Placental pericyte (primary cell): ENCODE data around the gene RIN2. TPM values are rescaled to one million over a fixed set of nuclear protein-coding genes. Genes with fewer than 3 reads are reported as not detected.

Source experiments
- total RNA-seq: library from RNA; depleted of rRNA; stranded (reverse); fragments of >200 nt; gene quantifications from 2 replicates; pipeline ENCODE4 v1.2.3, GENCODE V29; 2012

The RIN2 gene, protein sequence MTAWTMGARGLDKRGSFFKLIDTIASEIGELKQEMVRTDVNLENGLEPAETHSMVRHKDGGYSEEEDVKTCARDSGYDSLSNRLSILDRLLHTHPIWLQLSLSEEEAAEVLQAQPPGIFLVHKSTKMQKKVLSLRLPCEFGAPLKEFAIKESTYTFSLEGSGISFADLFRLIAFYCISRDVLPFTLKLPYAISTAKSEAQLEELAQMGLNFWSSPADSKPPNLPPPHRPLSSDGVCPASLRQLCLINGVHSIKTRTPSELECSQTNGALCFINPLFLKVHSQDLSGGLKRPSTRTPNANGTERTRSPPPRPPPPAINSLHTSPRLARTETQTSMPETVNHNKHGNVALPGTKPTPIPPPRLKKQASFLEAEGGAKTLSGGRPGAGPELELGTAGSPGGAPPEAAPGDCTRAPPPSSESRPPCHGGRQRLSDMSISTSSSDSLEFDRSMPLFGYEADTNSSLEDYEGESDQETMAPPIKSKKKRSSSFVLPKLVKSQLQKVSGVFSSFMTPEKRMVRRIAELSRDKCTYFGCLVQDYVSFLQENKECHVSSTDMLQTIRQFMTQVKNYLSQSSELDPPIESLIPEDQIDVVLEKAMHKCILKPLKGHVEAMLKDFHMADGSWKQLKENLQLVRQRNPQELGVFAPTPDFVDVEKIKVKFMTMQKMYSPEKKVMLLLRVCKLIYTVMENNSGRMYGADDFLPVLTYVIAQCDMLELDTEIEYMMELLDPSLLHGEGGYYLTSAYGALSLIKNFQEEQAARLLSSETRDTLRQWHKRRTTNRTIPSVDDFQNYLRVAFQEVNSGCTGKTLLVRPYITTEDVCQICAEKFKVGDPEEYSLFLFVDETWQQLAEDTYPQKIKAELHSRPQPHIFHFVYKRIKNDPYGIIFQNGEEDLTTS
- total RNA-seq, result 38.3 and 139 TPM in 2 replicates

DNA sequence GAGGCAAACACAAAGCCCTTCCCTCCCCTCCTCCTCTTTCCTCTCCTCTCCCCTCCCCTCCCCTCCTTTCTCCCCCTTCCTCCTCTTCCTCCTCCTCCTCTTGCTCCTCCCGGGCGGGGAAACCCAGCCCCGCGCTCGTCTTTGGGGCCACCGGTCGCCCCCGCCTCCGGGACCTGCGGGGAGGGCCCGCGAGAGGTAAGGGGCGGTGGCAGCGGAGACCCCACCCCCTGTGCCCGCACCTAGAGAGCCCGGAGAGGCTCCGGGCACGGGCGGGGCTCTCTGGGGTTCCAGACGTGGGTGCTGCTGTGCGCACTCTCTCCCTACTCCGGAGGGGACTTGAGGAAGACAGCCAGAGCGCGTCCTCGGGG, at the start of gene RIN2:
Gene RIN2 (plus strand): TSS at position 126 of the 368 bp plus-strand sequence. CDS start 131,344 bp downstream, outside the sequence.

